Head of caudate nucleus (tissue), 42 donors: Measurements from ENCODE around the gene LEMD2.

Experiments used
- DNase-seq, 42 donors: peaks; one replicate each; pipeline versions ENCODE4 v3.0.0 to v3.0.0-alpha.2; 2020 to 2021; ENCODE audit warnings: mixed read lengths in 7 of 42
- intact Hi-C: fragments of 100-400 bp; cut with DNase I; formaldehyde crosslinking; loops from one replicate; pipeline ENCODE4 v1.15.0; 2022

LEMD2 gene

GRCh38 chr6:33764036-33764435 lies 24.9 kb downstream of the LEMD2 start:
- intact Hi-C loops = loop anchor here (10.0 kb wide), 2 partner anchors 49 to 261 kb away; partner anchors contain the start of gene UQCC2
- no peak for DNase-seq

GRCh38 chr6:33763483-33763882 lies 25.4 kb downstream of the LEMD2 start:
- DNase-seq = no peak
- intact Hi-C loops = loop anchor here (10.0 kb wide), 2 partner anchors 49 to 261 kb away; partner anchors contain the start of gene UQCC2

GRCh38 chr6:33762713-33763112 lies 26.2 kb downstream of the LEMD2 start:
- intact Hi-C loops = loop anchor here (10.0 kb wide), 2 partner anchors 48 to 262 kb away; partner anchors contain the start of gene UQCC2
- DNase-seq = no peak

GRCh38 chr6:33761922-33762629 lies 26.9 kb downstream of the LEMD2 start:
- intact Hi-C loops = loop anchor here (10.0 kb wide), 2 partner anchors 47 to 263 kb away; partner anchors contain the start of gene UQCC2
- peak; percentile 37 to 93 (median 72) for DNase-seq

- DNase-seq = no peak
- intact Hi-C loops = loop anchor here (10.0 kb wide), 2 partner anchors 47 to 263 kb away; partner anchors contain the start of gene UQCC2
Observed at GRCh38 chr6:33761581-33761921, 27.4 kb downstream of the LEMD2 start.

- no peak for DNase-seq
- intact Hi-C loops = loop anchor here (10.0 kb wide), 2 partner anchors 45 to 265 kb away; partner anchors contain the start of gene UQCC2
Observed at GRCh38 chr6:33759887-33760629, 28.9 kb downstream of the LEMD2 start.

- DNase-seq = no peak
- intact Hi-C loops = no loop called here
Observed at GRCh38 chr6:33758815-33759216, 30.1 kb downstream of the LEMD2 start.

- intact Hi-C loops = no loop called here
- DNase-seq = no peak
Observed at GRCh38 chr6:33757906-33758305, 31.0 kb downstream of the LEMD2 start.

- DNase-seq = no peak
- intact Hi-C loops = no loop called here
Observed at GRCh38 chr6:33757113-33757512, 31.8 kb downstream of the LEMD2 start.

- intact Hi-C loops = no loop called here
- DNase-seq = no peak
Observed at GRCh38 chr6:33756211-33756954, 32.5 kb downstream of the LEMD2 start.

- no peak for DNase-seq
- intact Hi-C loops = no loop called here
Observed at GRCh38 chr6:33755070-33755869, 33.7 kb downstream of the LEMD2 start.

- intact Hi-C loops = no loop called here
- DNase-seq = no peak
Observed at GRCh38 chr6:33754222-33754621, 34.7 kb downstream of the LEMD2 start.

GRCh38 chr6:33752646-33753015 lies 36.3 kb downstream of the LEMD2 start:
- intact Hi-C loops = no loop called here
- DNase-seq = no peak

- intact Hi-C loops = no loop called here
- DNase-seq = no peak
Observed at GRCh38 chr6:33751771-33752645, 36.9 kb downstream of the LEMD2 start.

- DNase-seq = no peak
- intact Hi-C loops = no loop called here
Observed at GRCh38 chr6:33750244-33750991, 38.5 kb downstream of the LEMD2 start.

GRCh38 chr6:33749401-33749800 lies 39.5 kb downstream of the LEMD2 start:
- intact Hi-C loops = no loop called here
- DNase-seq = no peak

GRCh38 chr6:33748841-33749240 lies 40.1 kb downstream of the LEMD2 start:
- no peak for DNase-seq
- intact Hi-C loops = no loop called here
